HL-60 (cell line): Measurements from ENCODE around the gene TIMP4.

Source experiments
- DNase-seq, 2 experiments: peaks; one replicate each; pipeline ENCODE4 v3.0.0-alpha.2; 2010 to 2020; ENCODE audit warnings: low read depth in 1 of 2, low spot score in 1 of 2
- H3K27ac ChIP-seq: fragments of 250-450 bp; sonication (Bioruptor Pico); replicated peaks from 2 replicates; pipeline ENCODE4 v1.5.1; 2020; ENCODE audit warnings: mild to moderate bottlenecking, moderate library complexity
- H3K27me3 ChIP-seq: fragments of 250-450 bp; sonication (Bioruptor Pico); 2 replicates; pipeline ENCODE4 v1.5.1; 2021; ENCODE audit warnings: mild to moderate bottlenecking, moderate library complexity; ENCODE audit not compliant: insufficient read depth, poor library complexity, severe bottlenecking
- H3K4me3 ChIP-seq: replicated peaks from 2 replicates; pipeline ENCODE4 v1.5.1; 2011; ENCODE audit warnings: mild to moderate bottlenecking, control low read depth, low read length; ENCODE audit not compliant: insufficient read depth
- GABPA ChIP-seq: IDR thresholded peaks from 2 replicates; pipeline ENCODE4 v1.6.1; 2012; ENCODE audit warnings: low read depth
- POLR2AphosphoS5 ChIP-seq: IDR thresholded peaks from 2 replicates; pipeline ENCODE4 v1.6.1; 2012; ENCODE audit warnings: low read depth
- SPI1 ChIP-seq: IDR thresholded peaks from 2 replicates; pipeline ENCODE4 v1.6.1; 2012; ENCODE audit warnings: low read depth, mild to moderate bottlenecking, borderline replicate concordance
- TF ChIP-seq, protein P1 (sequence below): IDR thresholded peaks from one replicate; pipeline ENCODE4 v1.5.1; 2011; ENCODE audit warnings: low read length, control low read depth, inconsistent platforms; ENCODE audit not compliant: insufficient read depth
- TF ChIP-seq, protein P2 (sequence below): IDR thresholded peaks from 2 replicates; pipeline ENCODE4 v1.6.1; 2012; ENCODE audit warnings: low read depth; ENCODE audit not compliant: insufficient replicate concordance

The TIMP4 gene

DNA sequence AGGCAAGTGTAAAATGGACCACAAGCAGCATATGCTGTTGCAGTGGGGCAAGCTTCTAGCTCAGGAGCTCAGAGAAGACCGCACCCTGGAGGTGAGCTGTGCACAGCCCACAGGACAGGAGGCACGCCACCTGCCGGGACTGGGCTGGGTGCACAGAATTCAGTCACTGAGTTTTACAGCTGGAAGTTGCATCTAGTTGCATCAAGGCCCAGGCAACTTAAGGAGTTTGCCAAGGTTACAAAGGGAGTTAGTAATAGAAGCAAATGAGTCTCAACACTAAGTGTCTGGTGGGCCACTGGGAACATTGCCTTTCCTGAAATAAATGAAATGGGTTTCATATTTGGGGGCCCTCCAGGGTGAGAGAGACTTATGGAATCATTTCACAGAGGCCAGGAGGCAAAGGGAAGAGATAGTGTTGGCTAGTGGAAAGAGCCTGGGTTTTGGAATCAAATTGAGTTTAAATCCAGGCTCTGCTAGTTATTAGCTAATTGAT lies 36.0 kb upstream of the TIMP4 start:
- peak overlapping the region; percentile 69 for H3K27ac ChIP-seq
- DNase-seq, result peak in 1 of 2 experiments; percentile 75
- H3K27me3 ChIP-seq, result no peaks in the 10 kb centered on the region
- TF ChIP-seq SPI1, result no peak
- 0 out of 2 replicates have a peak, but pooled peaks have one; percentile 15 for TF ChIP-seq POLR2AphosphoS5
- TF ChIP-seq, protein P1, sequence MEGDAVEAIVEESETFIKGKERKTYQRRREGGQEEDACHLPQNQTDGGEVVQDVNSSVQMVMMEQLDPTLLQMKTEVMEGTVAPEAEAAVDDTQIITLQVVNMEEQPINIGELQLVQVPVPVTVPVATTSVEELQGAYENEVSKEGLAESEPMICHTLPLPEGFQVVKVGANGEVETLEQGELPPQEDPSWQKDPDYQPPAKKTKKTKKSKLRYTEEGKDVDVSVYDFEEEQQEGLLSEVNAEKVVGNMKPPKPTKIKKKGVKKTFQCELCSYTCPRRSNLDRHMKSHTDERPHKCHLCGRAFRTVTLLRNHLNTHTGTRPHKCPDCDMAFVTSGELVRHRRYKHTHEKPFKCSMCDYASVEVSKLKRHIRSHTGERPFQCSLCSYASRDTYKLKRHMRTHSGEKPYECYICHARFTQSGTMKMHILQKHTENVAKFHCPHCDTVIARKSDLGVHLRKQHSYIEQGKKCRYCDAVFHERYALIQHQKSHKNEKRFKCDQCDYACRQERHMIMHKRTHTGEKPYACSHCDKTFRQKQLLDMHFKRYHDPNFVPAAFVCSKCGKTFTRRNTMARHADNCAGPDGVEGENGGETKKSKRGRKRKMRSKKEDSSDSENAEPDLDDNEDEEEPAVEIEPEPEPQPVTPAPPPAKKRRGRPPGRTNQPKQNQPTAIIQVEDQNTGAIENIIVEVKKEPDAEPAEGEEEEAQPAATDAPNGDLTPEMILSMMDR, result no peak
- TF ChIP-seq, protein P2, sequence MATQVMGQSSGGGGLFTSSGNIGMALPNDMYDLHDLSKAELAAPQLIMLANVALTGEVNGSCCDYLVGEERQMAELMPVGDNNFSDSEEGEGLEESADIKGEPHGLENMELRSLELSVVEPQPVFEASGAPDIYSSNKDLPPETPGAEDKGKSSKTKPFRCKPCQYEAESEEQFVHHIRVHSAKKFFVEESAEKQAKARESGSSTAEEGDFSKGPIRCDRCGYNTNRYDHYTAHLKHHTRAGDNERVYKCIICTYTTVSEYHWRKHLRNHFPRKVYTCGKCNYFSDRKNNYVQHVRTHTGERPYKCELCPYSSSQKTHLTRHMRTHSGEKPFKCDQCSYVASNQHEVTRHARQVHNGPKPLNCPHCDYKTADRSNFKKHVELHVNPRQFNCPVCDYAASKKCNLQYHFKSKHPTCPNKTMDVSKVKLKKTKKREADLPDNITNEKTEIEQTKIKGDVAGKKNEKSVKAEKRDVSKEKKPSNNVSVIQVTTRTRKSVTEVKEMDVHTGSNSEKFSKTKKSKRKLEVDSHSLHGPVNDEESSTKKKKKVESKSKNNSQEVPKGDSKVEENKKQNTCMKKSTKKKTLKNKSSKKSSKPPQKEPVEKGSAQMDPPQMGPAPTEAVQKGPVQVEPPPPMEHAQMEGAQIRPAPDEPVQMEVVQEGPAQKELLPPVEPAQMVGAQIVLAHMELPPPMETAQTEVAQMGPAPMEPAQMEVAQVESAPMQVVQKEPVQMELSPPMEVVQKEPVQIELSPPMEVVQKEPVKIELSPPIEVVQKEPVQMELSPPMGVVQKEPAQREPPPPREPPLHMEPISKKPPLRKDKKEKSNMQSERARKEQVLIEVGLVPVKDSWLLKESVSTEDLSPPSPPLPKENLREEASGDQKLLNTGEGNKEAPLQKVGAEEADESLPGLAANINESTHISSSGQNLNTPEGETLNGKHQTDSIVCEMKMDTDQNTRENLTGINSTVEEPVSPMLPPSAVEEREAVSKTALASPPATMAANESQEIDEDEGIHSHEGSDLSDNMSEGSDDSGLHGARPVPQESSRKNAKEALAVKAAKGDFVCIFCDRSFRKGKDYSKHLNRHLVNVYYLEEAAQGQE, result no peak
- TF ChIP-seq GABPA, result no peak
- no peak overlapping the region for H3K4me3 ChIP-seq

DNA sequence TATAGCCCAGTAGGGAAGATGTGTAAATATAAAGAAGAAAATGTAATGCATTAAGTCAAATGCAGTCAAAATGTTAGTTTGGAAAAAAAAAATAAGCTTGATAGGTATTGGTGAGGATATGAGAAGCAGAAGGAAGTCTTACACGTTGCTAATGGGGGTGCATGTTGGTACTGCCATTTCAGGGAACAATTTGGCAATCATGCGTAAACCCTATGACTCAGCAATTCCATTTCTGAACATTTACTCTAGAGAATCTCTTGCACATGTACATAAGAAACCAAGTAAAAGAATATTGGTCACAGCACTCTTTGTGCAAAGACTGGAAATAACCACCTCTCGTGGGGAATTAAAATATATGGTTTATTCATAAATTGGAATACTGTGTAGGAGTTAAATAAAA lies 35.5 kb upstream of the TIMP4 start:
- peak; percentile 80 to 86 for DNase-seq
- H3K27me3 ChIP-seq, result no peaks in the 10 kb centered on the region
- no peak overlapping the region for H3K4me3 ChIP-seq
- peak overlapping the region; percentile 69 for H3K27ac ChIP-seq
- TF ChIP-seq POLR2AphosphoS5 (peak; percentile 41; the same call in 1 of the 2 replicates), SPI1 (peak; percentile 29; the same call in 1 of the 2 replicates), GABPA (no peak)
- TF ChIP-seq, protein P1, result no peak
- TF ChIP-seq, protein P2, result no peak

DNA sequence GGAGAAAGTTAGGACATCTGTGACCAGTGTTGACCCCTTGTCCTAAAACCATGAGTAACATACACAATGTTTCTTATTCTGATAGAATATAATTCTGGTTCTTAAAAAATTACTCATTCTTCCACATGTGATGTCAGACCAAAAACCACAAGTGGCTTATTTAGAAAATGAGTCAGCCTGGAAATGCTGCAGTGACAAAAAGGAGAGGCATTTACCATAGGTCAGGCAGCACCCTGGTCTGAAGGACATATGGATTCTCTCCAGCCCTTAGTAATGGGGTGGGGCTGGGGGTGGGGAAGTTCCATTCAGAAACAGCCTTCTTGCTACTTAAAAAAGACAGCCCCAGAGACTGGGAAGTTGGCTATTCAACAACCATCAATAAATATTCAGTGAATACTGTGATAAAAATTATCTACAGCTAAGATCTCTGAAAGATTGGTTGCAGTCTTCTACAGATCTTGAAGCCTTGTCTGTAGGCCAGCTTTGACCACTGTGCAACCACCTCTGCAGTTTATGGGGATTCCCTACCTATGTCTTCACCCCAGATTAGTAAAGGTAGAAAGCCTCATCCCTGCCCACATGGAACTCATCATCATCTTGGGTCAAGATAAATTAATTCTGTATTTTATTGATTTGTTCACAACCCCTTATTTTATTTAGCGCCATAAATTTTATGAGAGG lies 34.9 kb upstream of the TIMP4 start:
- H3K27ac ChIP-seq, result peak overlapping the region; percentile 69
- no peak overlapping the region for H3K4me3 ChIP-seq

More for the DNA sequence above, 34.9 kb upstream of the TIMP4 start:
- TF ChIP-seq, protein P1, result no peak
- TF ChIP-seq SPI1, result no peak
- TF ChIP-seq POLR2AphosphoS5, result no peak
- TF ChIP-seq, protein P2, result no peak
- TF ChIP-seq GABPA, result 0 out of 2 replicates have a peak, but pooled peaks have one; percentile 8
- peak; percentile 75 to 76 for DNase-seq
- no peaks in the 10 kb centered on the region for H3K27me3 ChIP-seq
